Mucosa of stomach (tissue), 1 donor: ENCODE measurements around the gene CD55.

Experiments
- H3K27me3 ChIP-seq: one replicate; pipeline ENCODE4 v1.7.0; 2013; ENCODE audit warnings: mild to moderate bottlenecking, low read length; ENCODE audit not compliant: control insufficient read depth, insufficient read depth
- H3K36me3 ChIP-seq: one replicate; pipeline ENCODE4 v1.7.0; 2013; ENCODE audit warnings: low read length; ENCODE audit not compliant: control insufficient read depth, insufficient read depth
- H3K4me1 ChIP-seq: one replicate; pipeline ENCODE4 v1.7.0; 2013; ENCODE audit warnings: mild to moderate bottlenecking, low read length; ENCODE audit not compliant: control insufficient read depth, insufficient read depth
- H3K4me3 ChIP-seq: one replicate; pipeline ENCODE4 v1.7.0; 2013; ENCODE audit warnings: low read length
- H3K9ac ChIP-seq: one replicate; pipeline ENCODE4 v1.7.0; 2013; ENCODE audit warnings: mild to moderate bottlenecking, low read length, moderate library complexity
- H3K9me3 ChIP-seq: one replicate; pipeline ENCODE4 v1.7.0; 2013; ENCODE audit warnings: mild to moderate bottlenecking, low read length, moderate library complexity; ENCODE audit not compliant: control insufficient read depth
- donor health status: Pancreatic carcinoma.

The CD55 gene

GRCh38 chr1:207308451-207309190 lies 12.9 kb upstream of the CD55 start:
- H3K9me3 ChIP-seq, result no peaks in the 10 kb centered on the region
- no peaks in the 10 kb centered on the region for H3K27me3 ChIP-seq
- H3K9ac ChIP-seq, result no peak overlapping the region
- peaks cover 10% of the 10 kb centered on the region for H3K4me1 ChIP-seq
- H3K36me3 ChIP-seq, result no peaks in the 10 kb centered on the region
- no peak overlapping the region for H3K4me3 ChIP-seq

- Histone ChIP-seq H3K9ac (no peak overlapping the region), H3K36me3 (no peaks in the 10 kb centered on the region), H3K27me3 (no peaks in the 10 kb centered on the region), H3K4me1 (peaks cover 10% of the 10 kb centered on the region), H3K4me3 (no peak overlapping the region), H3K9me3 (no peaks in the 10 kb centered on the region)
Measured at GRCh38 chr1:207309745-207310273, 11.7 kb upstream of the CD55 start.

- H3K36me3 ChIP-seq, result no peaks in the 10 kb centered on the region
- no peaks in the 10 kb centered on the region for H3K9me3 ChIP-seq
- no peak overlapping the region for H3K4me3 ChIP-seq
- no peak overlapping the region for H3K9ac ChIP-seq
- H3K27me3 ChIP-seq, result no peaks in the 10 kb centered on the region
- H3K4me1 ChIP-seq, result peaks cover 11% of the 10 kb centered on the region
Measured at GRCh38 chr1:207311888-207312603, 9.4 kb upstream of the CD55 start.

GRCh38 chr1:207312604-207312920 lies 8.9 kb upstream of the CD55 start:
- H3K9ac ChIP-seq, result no peak overlapping the region

GRCh38 chr1:207313131-207313530 lies 8.3 kb upstream of the CD55 start:
- H3K9me3 ChIP-seq, result no peaks in the 10 kb centered on the region
- H3K9ac ChIP-seq, result no peak overlapping the region
- no peaks in the 10 kb centered on the region for H3K27me3 ChIP-seq
- no peak overlapping the region for H3K4me3 ChIP-seq
- no peaks in the 10 kb centered on the region for H3K36me3 ChIP-seq
- peaks cover 22% of the 10 kb centered on the region for H3K4me1 ChIP-seq

More at GRCh38 chr1:207312604-207312920, 8.9 kb upstream of the CD55 start:
- Histone ChIP-seq H3K4me1 (peaks cover 16% of the 10 kb centered on the region), H3K9me3 (no peaks in the 10 kb centered on the region), H3K27me3 (no peaks in the 10 kb centered on the region), H3K36me3 (no peaks in the 10 kb centered on the region), H3K4me3 (no peak overlapping the region)

- Histone ChIP-seq H3K9ac (no peak overlapping the region), H3K36me3 (no peaks in the 10 kb centered on the region), H3K9me3 (no peaks in the 10 kb centered on the region), H3K4me1 (peaks cover 21% of the 10 kb centered on the region), H3K27me3 (no peaks in the 10 kb centered on the region), H3K4me3 (no peak overlapping the region)
Measured at GRCh38 chr1:207314816-207315215, 6.7 kb upstream of the CD55 start.

GRCh38 chr1:207315435-207315834 lies 6.0 kb upstream of the CD55 start:
- Histone ChIP-seq H3K36me3 (no peaks in the 10 kb centered on the region), H3K4me1 (peaks cover 21% of the 10 kb centered on the region), H3K27me3 (no peaks in the 10 kb centered on the region), H3K9ac (no peak overlapping the region), H3K9me3 (no peaks in the 10 kb centered on the region), H3K4me3 (no peak overlapping the region)

- H3K9ac ChIP-seq, result no peak overlapping the region
- no peak overlapping the region for H3K4me3 ChIP-seq
- no peaks in the 10 kb centered on the region for H3K27me3 ChIP-seq
- no peaks in the 10 kb centered on the region for H3K9me3 ChIP-seq
- no peaks in the 10 kb centered on the region for H3K36me3 ChIP-seq
- peaks cover 25% of the 10 kb centered on the region for H3K4me1 ChIP-seq
Measured at GRCh38 chr1:207316141-207316540, 5.3 kb upstream of the CD55 start.

GRCh38 chr1:207316622-207317391 lies 4.7 kb upstream of the CD55 start:
- no peaks in the 10 kb centered on the region for H3K36me3 ChIP-seq

GRCh38 chr1:207317561-207317960 lies 3.9 kb upstream of the CD55 start:
- no peak overlapping the region for H3K4me3 ChIP-seq
- H3K27me3 ChIP-seq, result no peaks in the 10 kb centered on the region
- H3K9me3 ChIP-seq, result no peaks in the 10 kb centered on the region
- H3K4me1 ChIP-seq, result peaks cover 25% of the 10 kb centered on the region
- H3K36me3 ChIP-seq, result no peaks in the 10 kb centered on the region
- H3K9ac ChIP-seq, result no peak overlapping the region

More at GRCh38 chr1:207316622-207317391, 4.7 kb upstream of the CD55 start:
- Histone ChIP-seq H3K4me1 (peaks cover 25% of the 10 kb centered on the region), H3K4me3 (no peak overlapping the region), H3K9ac (no peak overlapping the region), H3K27me3 (no peaks in the 10 kb centered on the region), H3K9me3 (no peaks in the 10 kb centered on the region)

- Histone ChIP-seq H3K27me3 (no peaks in the 10 kb centered on the region), H3K36me3 (no peaks in the 10 kb centered on the region), H3K4me1 (peaks cover 28% of the 10 kb centered on the region)
Measured at GRCh38 chr1:207318072-207318619, 3.3 kb upstream of the CD55 start.

More at GRCh38 chr1:207318072-207318619, 3.3 kb upstream of the CD55 start:
- Histone ChIP-seq H3K9ac (no peak overlapping the region), H3K9me3 (no peaks in the 10 kb centered on the region), H3K4me3 (no peak overlapping the region)
